Neural progenitor cell (in vitro differentiated cells): ENCODE results near the gene ZNF148. TPM values are rescaled to one million over a fixed set of nuclear protein-coding genes. Genes with fewer than 3 reads are reported as not detected.

ENCODE experiments used
- DNase-seq: peaks from one replicate; pipeline ENCODE4 v3.0.0-alpha.2; 2016; ENCODE audit warnings: low spot score
- H2AFZ ChIP-seq: fragments of 200-600 bp; sonication (generic); replicated peaks from 2 replicates; pipeline ENCODE4 v1.6.1; 2016; ENCODE audit warnings: antibody characterized with exemption
- H3F3A ChIP-seq: fragments of 200-600 bp; sonication (generic); 2 replicates; pipeline ENCODE4 v1.6.1; 2016; ENCODE audit warnings: antibody characterized with exemption, low read depth
- H3K27ac ChIP-seq: fragments of 200-600 bp; sonication (generic); 2 replicates; pipeline ENCODE4 v1.5.1; 2016; ENCODE audit warnings: mild to moderate bottlenecking
- H3K27me3 ChIP-seq: fragments of 200-600 bp; sonication (generic); 2 replicates; pipeline ENCODE4 v1.6.1; 2016; ENCODE audit warnings: mild to moderate bottlenecking, moderate library complexity
- H3K36me3 ChIP-seq: fragments of 200-600 bp; sonication (generic); 2 replicates; pipeline ENCODE4 v1.5.1; 2016
- H3K4me1 ChIP-seq: fragments of 200-600 bp; sonication (generic); 2 replicates; pipeline ENCODE4 v1.6.1; 2016; ENCODE audit warnings: mixed run types
- H3K4me2 ChIP-seq: fragments of 200-600 bp; sonication (generic); 2 replicates; pipeline ENCODE4 v1.6.1; 2016
- H3K4me3 ChIP-seq: fragments of 200-600 bp; sonication (generic); 2 replicates; pipeline ENCODE4 v1.5.1; 2016
- H3K79me2 ChIP-seq: fragments of 200-600 bp; sonication (generic); 2 replicates; pipeline ENCODE4 v1.6.1; 2016; ENCODE audit warnings: low read depth
- H3K9ac ChIP-seq: fragments of 200-600 bp; sonication (generic); 2 replicates; pipeline ENCODE4 v1.6.1; 2016
- H3K9me3 ChIP-seq: fragments of 200-600 bp; sonication (generic); 2 replicates; pipeline ENCODE4 v1.5.1; 2016; ENCODE audit warnings: low read depth
- H4K20me1 ChIP-seq: fragments of 200-600 bp; sonication (generic); 2 replicates; pipeline ENCODE4 v1.6.1; 2016; ENCODE audit warnings: low read depth
- H3K27ac Mint-ChIP-seq: 3 replicates; pipeline ENCODE4 v1.8.0; 2021; ENCODE audit warnings: mixed read lengths
- H3K27me3 Mint-ChIP-seq: 2 replicates; pipeline ENCODE4 v1.8.0; 2022; ENCODE audit warnings: low read depth, mild to moderate bottlenecking, inconsistent platforms, moderate library complexity, mixed read lengths; ENCODE audit not compliant: insufficient read depth
- H3K36me3 Mint-ChIP-seq: 3 replicates; pipeline ENCODE4 v1.8.0; 2021; ENCODE audit warnings: mixed read lengths
- H3K4me1 Mint-ChIP-seq: 3 replicates; pipeline ENCODE4 v1.8.0; 2021; ENCODE audit warnings: mixed read lengths
- H3K4me3 Mint-ChIP-seq: 3 replicates; pipeline ENCODE4 v1.8.0; 2021; ENCODE audit warnings: mild to moderate bottlenecking, moderate library complexity, mixed read lengths
- H3K9me3 Mint-ChIP-seq: 3 replicates; pipeline ENCODE4 v1.8.0; 2020; ENCODE audit warnings: mixed read lengths
- EZH2 ChIP-seq: fragments of 200-600 bp; sonication (generic); IDR thresholded peaks from 2 replicates; pipeline ENCODE4 v1.6.1; 2017; ENCODE audit warnings: antibody characterized with exemption, mild to moderate bottlenecking, moderate library complexity
- EZH2phosphoT487 ChIP-seq: fragments of 200-600 bp; sonication (generic); IDR thresholded peaks from 2 replicates; pipeline ENCODE4 v1.6.1; 2017; ENCODE audit warnings: antibody characterized with exemption
- total RNA-seq: library from RNA; depleted of rRNA; stranded (reverse); fragments of >200 nt; gene quantifications from 2 replicates; pipeline ENCODE4 v1.2.3, GENCODE V29; 2015; ENCODE audit warnings: low replicate concordance
- TF ChIP-seq, protein P1 (sequence below): fragments of 200-600 bp; sonication (generic); IDR thresholded peaks from 2 replicates; pipeline ENCODE4 v1.5.1; 2017; ENCODE audit warnings: antibody characterized with exemption, mild to moderate bottlenecking

Gene ZNF148
- total RNA-seq, 1 donor from 2014 or later = 37.1 TPM

- Histone ChIP-seq H3K27ac (no peak overlapping the region), H3F3A (no peaks in the 10 kb centered on the region), H3K9me3 (no peaks in the 10 kb centered on the region), H3K9ac (no peak overlapping the region), H4K20me1 (no peaks in the 10 kb centered on the region), H3K36me3 (no peaks in the 10 kb centered on the region), H3K4me2 (peak overlapping the region; percentile 94), H3K79me2 (no peaks in the 10 kb centered on the region), H3K4me3 (peak overlapping the region; percentile 61), H2AFZ (peak overlapping the region; percentile 85), H3K4me1 (peaks cover 16% of the 10 kb centered on the region), H3K27me3 (peaks cover 15% of the 10 kb centered on the region)
- peaks cover 14% of the 10 kb centered on the region for H3K4me1 Mint-ChIP-seq
- H3K4me3 Mint-ChIP-seq = peak overlapping the region; percentile 76
- peaks cover 22% of the 10 kb centered on the region for H3K27me3 Mint-ChIP-seq
- DNase-seq = peak; percentile 74
- TF ChIP-seq, protein P1, sequence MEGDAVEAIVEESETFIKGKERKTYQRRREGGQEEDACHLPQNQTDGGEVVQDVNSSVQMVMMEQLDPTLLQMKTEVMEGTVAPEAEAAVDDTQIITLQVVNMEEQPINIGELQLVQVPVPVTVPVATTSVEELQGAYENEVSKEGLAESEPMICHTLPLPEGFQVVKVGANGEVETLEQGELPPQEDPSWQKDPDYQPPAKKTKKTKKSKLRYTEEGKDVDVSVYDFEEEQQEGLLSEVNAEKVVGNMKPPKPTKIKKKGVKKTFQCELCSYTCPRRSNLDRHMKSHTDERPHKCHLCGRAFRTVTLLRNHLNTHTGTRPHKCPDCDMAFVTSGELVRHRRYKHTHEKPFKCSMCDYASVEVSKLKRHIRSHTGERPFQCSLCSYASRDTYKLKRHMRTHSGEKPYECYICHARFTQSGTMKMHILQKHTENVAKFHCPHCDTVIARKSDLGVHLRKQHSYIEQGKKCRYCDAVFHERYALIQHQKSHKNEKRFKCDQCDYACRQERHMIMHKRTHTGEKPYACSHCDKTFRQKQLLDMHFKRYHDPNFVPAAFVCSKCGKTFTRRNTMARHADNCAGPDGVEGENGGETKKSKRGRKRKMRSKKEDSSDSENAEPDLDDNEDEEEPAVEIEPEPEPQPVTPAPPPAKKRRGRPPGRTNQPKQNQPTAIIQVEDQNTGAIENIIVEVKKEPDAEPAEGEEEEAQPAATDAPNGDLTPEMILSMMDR = no peak
- no peak for TF ChIP-seq EZH2
- no peak for TF ChIP-seq EZH2phosphoT487
- H3K9me3 Mint-ChIP-seq = no peaks in the 10 kb centered on the region
- H3K27ac Mint-ChIP-seq = no peak overlapping the region
- no peaks in the 10 kb centered on the region for H3K36me3 Mint-ChIP-seq
Observed at GRCh38 chr3:125212091-125212508, 163.0 kb downstream of the ZNF148 start.

- Mint-ChIP-seq H3K9me3 (no peaks in the 10 kb centered on the region), H3K27ac (no peak overlapping the region)
Observed at GRCh38 chr3:125211523-125212090, 163.5 kb downstream of the ZNF148 start.

DNA sequence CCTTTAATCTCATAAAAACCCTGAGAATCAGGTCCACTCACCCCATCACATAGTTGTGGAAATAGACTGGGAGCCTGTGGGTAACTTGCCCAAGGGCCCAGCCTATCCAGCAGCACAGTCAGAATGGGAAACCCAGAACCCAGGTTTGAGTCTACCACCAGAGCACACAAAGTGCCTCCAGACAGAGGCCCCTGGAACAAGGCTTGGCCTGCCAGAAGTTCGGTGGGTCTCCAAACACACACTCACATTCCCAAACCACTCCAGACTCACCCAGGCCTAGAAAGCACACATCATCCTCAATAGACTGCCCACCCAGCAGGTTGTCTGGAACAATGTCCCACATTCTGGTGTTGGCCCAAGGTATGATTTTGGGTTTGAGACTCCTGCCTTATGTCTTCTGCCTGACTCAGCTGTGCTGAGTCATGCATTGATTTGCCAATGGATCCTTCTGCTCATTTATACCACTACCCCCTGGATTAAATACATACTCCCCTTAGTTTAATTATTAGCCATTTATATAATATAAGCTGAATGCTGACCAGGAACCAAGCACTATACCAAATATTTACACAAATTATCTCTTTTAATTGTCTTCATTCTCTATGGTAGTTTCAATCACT, 167.1 kb downstream of the ZNF148 start:
- Histone ChIP-seq H3K27ac (no peak overlapping the region), H4K20me1 (no peaks in the 10 kb centered on the region), H3K4me2 (no peak overlapping the region), H3K9ac (no peak overlapping the region), H3K27me3 (peaks cover 9% of the 10 kb centered on the region), H3K4me1 (peaks cover 8% of the 10 kb centered on the region), H3K9me3 (no peaks in the 10 kb centered on the region), H3K4me3 (no peak overlapping the region), H3K79me2 (no peaks in the 10 kb centered on the region), H3K36me3 (no peaks in the 10 kb centered on the region), H2AFZ (no peak overlapping the region), H3F3A (no peaks in the 10 kb centered on the region)
- Mint-ChIP-seq H3K27me3 (peaks cover 15% of the 10 kb centered on the region), H3K9me3 (peaks cover 4% of the 10 kb centered on the region), H3K36me3 (peaks cover 2% of the 10 kb centered on the region), H3K27ac (peak overlapping the region; percentile 67), H3K4me1 (peaks cover 8% of the 10 kb centered on the region), H3K4me3 (no peak overlapping the region)
- no peak for DNase-seq
- TF ChIP-seq, protein P1 = no peak

More at GRCh38 chr3:125211523-125212090, 163.5 kb downstream of the ZNF148 start:
- peak overlapping the region; percentile 94 for H3K4me2 ChIP-seq
- no peaks in the 10 kb centered on the region for H3K9me3 ChIP-seq
- H3K4me1 ChIP-seq = peaks cover 16% of the 10 kb centered on the region
- TF ChIP-seq, protein P1 = no peak
- TF ChIP-seq EZH2 (no peak), EZH2phosphoT487 (no peak)
- no peaks in the 10 kb centered on the region for H3K79me2 ChIP-seq
- no peak overlapping the region for H3K27ac ChIP-seq
- Mint-ChIP-seq H3K27me3 (peaks cover 22% of the 10 kb centered on the region), H3K36me3 (no peaks in the 10 kb centered on the region), H3K4me1 (peaks cover 14% of the 10 kb centered on the region), H3K4me3 (peak overlapping the region; percentile 76)
- H2AFZ ChIP-seq = peak overlapping the region; percentile 85
- H3K27me3 ChIP-seq = peaks cover 15% of the 10 kb centered on the region
- no peak for DNase-seq
- H4K20me1 ChIP-seq = no peaks in the 10 kb centered on the region
- H3K9ac ChIP-seq = no peak overlapping the region
- no peaks in the 10 kb centered on the region for H3K36me3 ChIP-seq
- peak overlapping the region; percentile 61 for H3K4me3 ChIP-seq
- H3F3A ChIP-seq = no peaks in the 10 kb centered on the region
